PC-9 (cell line): ENCODE measurements around the gene QARS1. TPM values are rescaled to one million over a fixed set of nuclear protein-coding genes. Genes with fewer than 3 reads are reported as not detected.

ENCODE experiments used
- BruUV-seq: library from RNA; stranded (reverse); fragments of 400-500 nt; replicated peaks from 2 replicates; lab custom pipeline; 2021; lab: Mats Ljungman, UMichigan
- CTCF ChIA-PET: fragments of 300-600 bp; sonication (Branson Sonifier 250); formaldehyde crosslinking; loops from one replicate; lab custom pipeline; 2022; ENCODE audit warnings: antibody characterized with exemption; lab: Charles Lee
- POLR2A ChIA-PET: fragments of 300-600 bp; sonication (Branson Sonifier 250); formaldehyde crosslinking; loops from one replicate; lab custom pipeline; 2022; ENCODE audit warnings: antibody characterized with exemption; ENCODE audit not compliant: unreplicated experiment; lab: Charles Lee
- DNase-seq, 2 experiments: peaks; one replicate each; pipeline versions ENCODE4 v3.0.0 to v3.0.0-alpha.2; 2015 to 2022; ENCODE audit warnings: mixed read lengths in 1 of 2
- H2AFZ ChIP-seq: fragments of 200-600 bp; sonication (generic); 2 replicates; pipeline ENCODE4 v1.8.1; 2017; ENCODE audit warnings: antibody characterized with exemption
- H3F3A ChIP-seq: fragments of 200-600 bp; sonication (generic); 2 replicates; pipeline ENCODE4 v1.8.1; 2017; ENCODE audit warnings: antibody characterized with exemption, mild to moderate bottlenecking, low read depth; ENCODE audit not compliant: insufficient read depth
- H3K27ac ChIP-seq: fragments of 200-600 bp; sonication (generic); 2 replicates; pipeline ENCODE4 v1.6.1; 2016; ENCODE audit warnings: mixed run types
- H3K27me3 ChIP-seq: fragments of 200-600 bp; sonication (generic); 2 replicates; pipeline ENCODE4 v1.6.1; 2016; ENCODE audit warnings: low read depth, mixed run types; ENCODE audit not compliant: insufficient read depth
- H3K36me3 ChIP-seq: fragments of 200-600 bp; sonication (generic); 2 replicates; pipeline ENCODE4 v1.6.1; 2016; ENCODE audit warnings: low read depth, mixed run types
- H3K4me1 ChIP-seq: fragments of 200-600 bp; sonication (generic); replicated peaks from 2 replicates; pipeline ENCODE4 v1.6.1; 2016; ENCODE audit warnings: mixed run types; ENCODE audit not compliant: insufficient read depth
- H3K4me2 ChIP-seq: fragments of 200-600 bp; sonication (generic); 2 replicates; pipeline ENCODE4 v1.6.1; 2017; ENCODE audit warnings: mixed run types
- H3K4me3 ChIP-seq: fragments of 200-600 bp; sonication (generic); 2 replicates; pipeline ENCODE4 v1.6.1; 2016; ENCODE audit warnings: mixed run types
- H3K79me2 ChIP-seq: fragments of 200-600 bp; sonication (generic); 2 replicates; pipeline ENCODE4 v1.6.1; 2017; ENCODE audit warnings: low read depth, mixed run types
- H3K9me2 ChIP-seq: fragments of 200-600 bp; sonication (generic); 2 replicates; pipeline ENCODE4 v1.8.1; 2017; ENCODE audit warnings: mild to moderate bottlenecking; ENCODE audit not compliant: insufficient read depth
- H3K9me3 ChIP-seq: fragments of 200-600 bp; sonication (generic); 2 replicates; pipeline ENCODE4 v1.8.1; 2016; ENCODE audit warnings: low read depth; ENCODE audit not compliant: insufficient read depth
- H4K20me1 ChIP-seq: fragments of 200-600 bp; sonication (generic); 2 replicates; pipeline ENCODE4 v1.8.1; 2017; ENCODE audit not compliant: insufficient read depth
- CTCF ChIP-seq: fragments of 200-600 bp; sonication (generic); conservative IDR thresholded peaks from 2 replicates; pipeline ENCODE4 v1.6.1; 2017; ENCODE audit warnings: mixed run types, antibody characterized with exemption, mild to moderate bottlenecking, moderate library complexity
- EZH2 ChIP-seq: fragments of 200-600 bp; sonication (generic); IDR thresholded peaks from 2 replicates; pipeline ENCODE4 v1.8.0; 2017; ENCODE audit warnings: antibody characterized with exemption, low read depth
- intact Hi-C: fragments of 100-400 bp; cut with micrococcal nuclease; formaldehyde crosslinking; loops from one replicate; pipeline ENCODE4 v1.10.0; 2022; ENCODE audit not compliant: unreplicated experiment
- total RNA-seq: library from RNA; stranded (reverse); gene quantifications from 2 replicates; pipeline ENCODE4 v1.2.3, GENCODE V29; 2021

The QARS1 gene
- total RNA-seq, 1 experiment from 2014 or later = 337 TPM

GRCh38 chr3:49108346-49108745 lies 3.8 kb upstream of the QARS1 start:
- no peak for TF ChIP-seq CTCF
- no peak for TF ChIP-seq EZH2
- Histone ChIP-seq H3K4me1 (peaks cover 5% of the 10 kb centered on the region), H4K20me1 (no peaks in the 10 kb centered on the region), H3K27me3 (no peaks in the 10 kb centered on the region), H3K36me3 (no peaks in the 10 kb centered on the region), H3K79me2 (peaks cover 11% of the 10 kb centered on the region), H3K4me3 (no peak overlapping the region), H3K27ac (no peak overlapping the region), H2AFZ (no peak overlapping the region), H3K9me2 (no peaks in the 10 kb centered on the region), H3K9me3 (no peaks in the 10 kb centered on the region), H3F3A (no peaks in the 10 kb centered on the region; the same call in 1 of the 2 replicates), H3K4me2 (no peak overlapping the region)
- POLR2A ChIA-PET = interaction anchor here (0.5 kb wide), 1 partner anchor 885 kb away, joined by 3 read pairs; the partner anchor contains the start of gene CAMP
- intact Hi-C loops = no loop called here
- CTCF ChIA-PET = no interaction called here
- BruUV-seq = no TSS peak
- no peak for DNase-seq

- H3K4me2 ChIP-seq = peak overlapping the region; percentile 93
- no peaks in the 10 kb centered on the region for H3K9me2 ChIP-seq
- peaks cover 5% of the 10 kb centered on the region for H3K4me1 ChIP-seq
- intact Hi-C loops = loop anchor here (1.0 kb wide), 1 partner anchor 10 kb away; the partner anchor contains the start of gene QRICH1
- no peaks in the 10 kb centered on the region for H3K9me3 ChIP-seq
- H3K27ac ChIP-seq = no peak overlapping the region
- no peak for DNase-seq
- TF ChIP-seq CTCF (no peak), EZH2 (no peak)
- no peaks in the 10 kb centered on the region for H4K20me1 ChIP-seq
- no peaks in the 10 kb centered on the region for H3K27me3 ChIP-seq
- no TSS peak for BruUV-seq
- ChIA-PET POLR2A (interaction anchor here (0.6 kb wide), 3 partner anchors 10 to 28 kb away, joined by 3 to 7 read pairs (median 6); partner anchors contain the start of genes QRICH1 and USP19), CTCF (interaction anchor here (0.9 kb wide), 1 partner anchor 10 kb away, joined by 4 read pairs; the partner anchor contains the start of gene QRICH1)
- peak overlapping the region; percentile 96 for H3K4me3 ChIP-seq
- H3K36me3 ChIP-seq = peaks cover 5% of the 10 kb centered on the region; the same call in 1 of the 2 replicates
- H2AFZ ChIP-seq = peak overlapping the region; percentile 96
- no peaks in the 10 kb centered on the region; the same call in 1 of the 2 replicates for H3F3A ChIP-seq
- H3K79me2 ChIP-seq = peaks cover 16% of the 10 kb centered on the region
Observed at GRCh38 chr3:49104052-49104426, 518 bp downstream of the QARS1 start.

- Histone ChIP-seq H3F3A (peaks cover 7% of the 10 kb centered on the region; the same call in 1 of the 2 replicates), H3K4me2 (no peak overlapping the region), H3K9me2 (no peaks in the 10 kb centered on the region), H3K79me2 (peaks cover 16% of the 10 kb centered on the region), H3K27ac (no peak overlapping the region), H3K36me3 (peaks cover 5% of the 10 kb centered on the region; the same call in 1 of the 2 replicates), H2AFZ (no peak overlapping the region), H4K20me1 (no peaks in the 10 kb centered on the region), H3K9me3 (no peaks in the 10 kb centered on the region), H3K4me1 (peaks cover 5% of the 10 kb centered on the region), H3K4me3 (no peak overlapping the region), H3K27me3 (no peaks in the 10 kb centered on the region)
- no TSS peak for BruUV-seq
- ChIA-PET POLR2A (no interaction called here), CTCF (no interaction called here)
- TF ChIP-seq EZH2 (no peak), CTCF (no peak)
- intact Hi-C loops = no loop called here
- no peak for DNase-seq
Observed at GRCh38 chr3:49100046-49100615, 4.4 kb downstream of the QARS1 start.
